ENCODE measurements around the gene LRRFIP2.

- TF ChIP-seq CTCF (IDR thresholded peaks at IDR 0.05), result no peak
- TF ChIP-seq EZH2 (IDR thresholded peaks at IDR 0.05), result no peak
These were observed 576 bp downstream of the LRRFIP2 start for GRCh38 chr3:37173806-37174205.
